ENCODE data around the gene NUP43.
A peak's percentile ranks its signal among the peaks of the same experiment; 100 is the strongest.
"Not testable (repeated sequence)": the region's sequence is repeated elsewhere in the genome, so short reads cannot be mapped to it uniquely, and the experiment has no call there.

The NUP43 gene, protein sequence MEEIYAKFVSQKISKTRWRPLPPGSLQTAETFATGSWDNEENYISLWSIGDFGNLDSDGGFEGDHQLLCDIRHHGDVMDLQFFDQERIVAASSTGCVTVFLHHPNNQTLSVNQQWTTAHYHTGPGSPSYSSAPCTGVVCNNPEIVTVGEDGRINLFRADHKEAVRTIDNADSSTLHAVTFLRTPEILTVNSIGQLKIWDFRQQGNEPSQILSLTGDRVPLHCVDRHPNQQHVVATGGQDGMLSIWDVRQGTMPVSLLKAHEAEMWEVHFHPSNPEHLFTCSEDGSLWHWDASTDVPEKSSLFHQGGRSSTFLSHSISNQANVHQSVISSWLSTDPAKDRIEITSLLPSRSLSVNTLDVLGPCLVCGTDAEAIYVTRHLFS

DNA sequence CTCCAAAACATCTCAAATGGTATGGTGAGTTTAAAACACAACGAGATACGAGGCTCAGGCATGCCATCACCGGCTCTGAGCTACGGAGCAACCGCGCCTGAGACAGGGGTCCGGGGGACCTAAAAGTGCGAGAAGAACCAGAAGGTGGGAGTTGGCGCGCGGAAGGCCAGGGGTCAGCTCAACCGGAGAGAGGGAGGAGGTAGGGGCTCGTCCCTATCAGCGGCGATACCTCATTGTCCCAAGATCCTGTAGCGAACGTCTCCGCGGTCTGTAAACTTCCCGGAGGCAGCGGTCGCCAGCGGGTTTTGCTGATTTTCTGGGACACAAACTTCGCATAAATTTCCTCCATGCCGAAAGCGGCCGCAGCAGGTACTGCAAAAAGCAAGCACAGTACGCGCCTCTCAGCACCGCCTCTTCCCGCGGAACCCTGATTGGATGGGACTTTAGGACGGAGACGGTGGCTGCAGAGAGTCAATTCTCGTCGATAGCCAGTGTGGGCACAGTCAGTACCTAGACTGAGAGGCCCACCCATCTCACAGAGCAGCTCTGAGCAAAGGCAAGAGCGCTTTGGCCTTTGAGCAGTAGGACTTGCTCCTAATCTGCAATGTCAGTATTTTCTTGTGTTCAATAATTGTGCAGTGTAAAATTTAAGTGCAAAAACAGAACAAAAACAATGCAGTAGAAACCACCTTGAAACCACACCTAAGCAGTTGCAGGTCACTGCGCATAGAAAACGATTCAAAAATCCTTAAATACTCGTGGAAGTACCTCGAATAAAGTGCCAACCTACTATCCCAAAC is at the start of gene NUP43:
Gene NUP43 (minus strand): TSS at position 383 of the 800 bp plus-strand sequence. CDS start 34 bp downstream, at position 349.
- DNase-seq = peak; percentile 95

DNA sequence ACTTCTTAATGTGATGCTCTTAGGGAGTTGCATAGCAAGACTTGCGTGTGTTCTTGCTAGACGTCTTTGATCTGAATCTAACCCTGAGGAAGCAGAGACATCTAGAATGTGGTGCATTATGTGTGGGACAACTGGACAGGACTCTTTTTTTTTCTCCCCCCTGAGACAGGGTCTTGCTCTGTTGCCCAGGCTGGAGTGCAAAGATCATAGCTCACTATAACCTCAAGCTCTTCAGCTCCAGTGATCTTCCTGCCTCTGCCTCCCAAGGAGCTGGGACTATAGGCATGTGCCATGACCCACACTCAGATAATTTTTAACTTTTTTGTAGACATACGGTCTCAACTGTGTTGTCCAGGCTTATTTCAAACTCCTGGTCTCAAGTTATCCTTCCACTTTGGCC is 37.2 kb upstream of the NUP43 start:
- DNase-seq = no peak

DNA sequence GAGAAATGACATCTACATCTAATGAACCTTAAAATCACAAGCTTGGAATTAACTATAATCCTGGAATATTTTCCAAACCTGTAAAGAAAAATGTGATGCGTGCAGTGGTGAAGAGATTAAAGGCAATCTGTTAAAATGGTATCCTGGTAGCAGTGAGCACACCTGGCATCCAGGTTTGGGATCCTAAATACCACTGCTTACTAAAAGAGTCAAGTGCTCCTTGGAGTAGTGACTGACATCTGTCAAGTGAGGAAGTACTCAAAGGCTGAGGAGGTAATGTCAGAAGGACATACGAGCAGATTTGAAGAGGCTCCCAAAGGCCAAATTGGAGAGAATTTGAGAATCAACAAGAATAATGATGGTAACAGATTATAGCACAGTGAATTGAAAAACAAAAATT is 36.0 kb upstream of the NUP43 start:
- DNase-seq = no peak

GRCh38 chr6:149781715-149782114 is 35.4 kb upstream of the NUP43 start:
- no peak for DNase-seq

DNA sequence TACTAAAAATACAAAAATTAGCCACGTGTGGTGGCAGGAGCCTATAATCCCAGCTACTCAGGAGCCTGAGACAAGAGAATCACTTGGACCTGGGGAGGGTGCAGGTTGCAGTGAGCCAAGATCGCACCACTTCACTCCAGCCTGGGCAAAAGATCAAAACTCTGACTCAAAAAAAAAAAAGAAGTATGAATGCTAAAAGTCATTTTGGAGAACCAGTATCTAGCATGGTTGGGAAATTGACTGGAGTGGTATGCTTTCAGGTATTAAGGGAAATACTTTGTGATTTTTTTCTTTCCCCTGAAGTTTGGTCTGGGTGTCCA is 33.3 kb upstream of the NUP43 start:
- DNase-seq = no peak

GRCh38 chr6:149777624-149778023 is 31.3 kb upstream of the NUP43 start:
- no peak for DNase-seq

- DNase-seq = no peak
Measured at GRCh38 chr6:149771925-149772324, 25.6 kb upstream of the NUP43 start.

DNA sequence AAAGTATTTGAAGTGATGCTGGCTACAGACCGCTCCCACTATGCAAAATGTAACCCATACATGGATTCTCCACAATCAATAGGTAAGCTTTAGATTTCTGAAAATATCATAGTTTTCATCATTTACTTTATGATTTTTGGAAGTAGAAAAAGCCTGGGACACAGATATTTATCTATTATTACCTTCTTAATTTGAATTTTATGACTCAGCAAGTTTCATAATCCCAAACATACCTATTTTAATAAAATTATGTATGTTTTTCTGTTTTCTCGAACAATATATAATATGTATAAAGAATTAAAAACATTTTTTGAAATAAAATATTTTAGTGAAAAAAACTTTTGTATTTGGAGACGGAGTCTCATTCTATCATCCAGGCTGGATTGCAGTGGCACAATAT is 24.9 kb upstream of the NUP43 start:
- no peak for DNase-seq

DNA sequence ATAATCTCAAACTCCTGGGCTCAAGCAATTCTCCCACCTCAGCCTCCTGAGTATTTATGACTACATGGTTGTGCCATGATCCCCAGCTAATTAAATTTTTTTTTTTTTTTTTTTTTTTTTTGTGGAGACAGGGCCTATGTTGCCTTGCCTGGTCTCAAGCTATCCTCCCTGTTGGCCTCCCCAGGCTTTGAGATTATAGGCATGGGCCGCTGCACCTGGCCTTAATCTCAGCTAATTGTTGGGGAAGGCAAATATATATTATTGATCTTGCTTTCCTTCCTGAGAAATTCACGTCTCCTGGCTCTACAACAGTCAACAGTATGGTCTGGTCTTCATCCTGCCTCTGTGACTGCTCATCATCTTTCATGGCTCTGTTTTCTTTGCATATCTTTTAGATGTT is 23.3 kb upstream of the NUP43 start:
- no peak for DNase-seq

GRCh38 chr6:149766156-149766769 is 19.9 kb upstream of the NUP43 start:
- no peak for DNase-seq

GRCh38 chr6:149763866-149764265 is 17.5 kb upstream of the NUP43 start:
- no peak for DNase-seq

DNA sequence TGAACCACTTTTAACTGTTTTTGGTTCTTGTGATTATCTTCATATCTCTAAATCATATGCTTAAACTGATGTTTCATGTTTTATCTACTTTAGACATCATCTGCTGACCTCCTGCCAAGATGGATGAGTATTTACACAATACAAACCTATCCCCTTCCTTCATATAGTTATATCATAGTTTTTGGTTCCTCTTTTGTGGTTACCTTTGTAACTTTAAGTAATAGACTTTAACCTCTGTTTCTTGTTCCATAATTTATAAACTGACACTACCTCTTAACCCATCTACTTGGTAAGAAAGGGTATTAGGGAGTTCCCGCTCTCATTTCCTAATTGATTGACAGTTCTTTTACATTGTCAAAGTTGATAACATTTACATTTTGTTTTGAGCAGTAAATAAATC is 15.1 kb upstream of the NUP43 start:
- no peak for DNase-seq

- DNase-seq = no peak
Measured at GRCh38 chr6:149756261-149756636, 9.9 kb upstream of the NUP43 start.

- no peak for DNase-seq
Measured at GRCh38 chr6:149755300-149756260, 9.3 kb upstream of the NUP43 start.

GRCh38 chr6:149754548-149754947 is 8.2 kb upstream of the NUP43 start:
- DNase-seq = no peak

GRCh38 chr6:149753374-149753637 is 7.0 kb upstream of the NUP43 start:
- not testable (repeated sequence) for DNase-seq

DNA sequence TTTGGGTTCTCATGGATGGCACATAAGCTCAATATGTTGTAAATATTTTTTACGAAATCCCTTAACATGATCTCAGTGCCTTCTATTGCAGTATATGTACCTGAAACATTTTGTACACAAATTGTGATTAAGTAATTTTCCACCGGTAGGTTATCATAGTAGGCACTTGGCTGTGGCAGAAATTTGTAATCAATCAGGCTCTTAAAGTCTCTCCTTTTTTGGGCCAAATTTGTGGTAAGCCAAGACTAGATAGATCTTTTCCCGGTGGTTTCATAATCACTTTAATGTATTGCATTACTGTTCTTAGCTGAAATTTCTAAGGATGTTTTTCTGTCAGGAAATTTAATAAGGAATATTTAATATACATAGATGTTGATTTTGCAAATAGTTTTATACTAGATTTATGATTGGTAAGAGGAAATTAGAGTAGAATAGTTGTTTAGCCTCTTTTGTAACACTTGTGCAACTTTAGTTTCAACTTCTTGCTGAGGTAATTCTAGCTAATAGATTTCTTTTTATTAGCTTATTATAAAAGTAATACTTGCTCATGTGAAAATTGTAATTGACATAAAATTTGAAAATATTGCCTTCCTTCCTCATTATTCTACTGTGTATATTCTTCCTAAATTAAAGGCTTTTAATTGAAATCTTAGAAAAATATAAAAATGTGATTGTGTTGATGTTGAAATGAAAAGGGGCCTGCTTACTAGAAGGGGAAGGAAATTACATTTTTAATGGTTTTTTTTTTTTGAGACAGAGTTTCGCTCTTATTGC is 6.5 kb upstream of the NUP43 start:
- DNase-seq = no peak

DNA sequence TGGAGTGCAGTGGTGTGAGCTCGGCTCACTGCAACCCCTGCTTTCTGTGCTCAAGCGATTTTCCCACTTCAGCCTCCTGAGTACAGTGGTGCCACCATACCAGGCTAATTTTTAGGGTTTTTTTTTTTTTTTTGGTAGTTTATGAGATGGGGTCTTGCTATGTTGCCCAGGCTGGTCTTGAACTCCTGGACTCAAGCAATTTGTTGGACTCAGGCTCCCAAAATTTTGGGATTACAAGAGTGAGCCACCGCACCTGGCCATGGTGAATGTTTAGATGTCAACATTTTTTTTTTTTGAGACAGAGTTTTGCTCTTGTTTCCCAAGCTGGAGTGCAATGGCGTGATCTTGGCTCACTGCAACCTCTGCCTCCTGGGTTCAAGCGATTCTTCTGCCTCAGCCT is 5.6 kb upstream of the NUP43 start:
- DNase-seq = not testable (repeated sequence)

DNA sequence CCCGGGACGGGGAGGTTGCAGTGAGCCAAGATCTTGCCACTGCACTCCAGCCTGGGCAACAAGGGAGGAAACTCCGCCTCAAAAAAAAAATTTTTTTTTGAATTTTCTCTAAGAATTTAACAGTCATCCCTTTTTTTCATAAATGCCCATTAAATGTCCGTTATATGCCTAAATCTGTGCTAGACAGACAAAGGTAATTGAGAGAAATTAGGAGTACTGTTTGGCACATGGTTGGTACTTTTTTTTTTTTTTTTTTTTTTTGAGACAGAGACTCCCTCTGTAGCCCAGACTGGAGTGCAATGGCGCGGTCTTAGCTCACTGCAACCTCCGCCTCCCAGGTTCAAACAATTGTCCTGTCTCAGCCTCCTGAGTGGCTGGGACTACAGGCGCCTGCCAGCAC is 4.9 kb upstream of the NUP43 start:
- no peak for DNase-seq

DNA sequence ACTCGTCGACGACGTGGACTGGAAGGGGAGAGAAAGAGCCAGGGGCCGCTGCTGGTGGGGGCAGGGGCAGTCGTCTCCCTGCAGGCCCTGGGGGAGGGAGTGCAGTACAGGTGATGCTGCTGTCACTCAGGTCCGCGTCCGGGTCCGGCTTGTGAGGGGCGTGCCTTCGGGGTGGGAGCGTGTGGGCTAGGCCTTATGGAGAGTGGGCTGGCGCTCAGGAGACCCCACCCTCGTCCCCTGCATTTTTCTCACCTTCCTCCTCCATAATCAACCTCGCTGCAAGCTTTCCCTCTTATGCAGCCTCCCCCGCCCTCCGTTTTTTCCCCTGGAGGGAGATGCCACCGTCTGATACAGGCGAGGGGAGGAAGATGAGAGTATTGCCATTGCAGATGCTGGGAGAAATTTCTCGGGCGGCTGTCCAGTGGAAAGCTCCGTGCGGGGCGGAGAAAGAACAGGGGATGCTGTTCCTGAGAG is 3.8 kb upstream of the NUP43 start:
- DNase-seq = peak; percentile 71

DNA sequence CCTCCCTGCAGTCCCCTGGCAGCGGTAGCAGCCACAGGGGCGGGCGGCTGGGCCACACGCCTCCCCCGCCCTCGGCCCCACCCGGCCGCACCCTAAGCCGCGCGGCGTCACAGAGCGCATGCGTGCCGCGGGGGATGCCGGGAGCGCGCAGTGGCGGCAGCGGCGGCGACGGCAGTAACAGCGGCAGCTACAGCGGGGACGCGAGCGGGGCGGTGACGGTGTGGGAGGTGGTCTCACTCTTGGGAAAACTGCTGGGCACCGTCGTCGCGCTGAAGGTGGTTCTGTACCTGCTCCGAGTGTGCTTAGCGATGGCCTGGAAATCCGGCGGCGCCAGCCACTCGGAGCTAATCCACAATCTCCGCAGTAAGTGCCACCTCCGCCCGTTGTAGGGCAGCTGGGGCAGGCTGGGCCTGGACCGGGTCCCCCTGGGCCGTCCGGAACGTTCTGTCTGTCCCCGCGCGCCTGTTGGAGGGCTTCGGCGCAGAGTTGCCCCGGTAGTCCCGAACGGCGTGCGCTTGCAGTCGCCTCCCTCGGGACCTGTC is 3.3 kb upstream of the NUP43 start, which contains the start of gene PCMT1:
Gene PCMT1 (plus strand): TSS at position 148 of the 542 bp plus-strand sequence. CDS start 161 bp downstream, at position 309.
- peak; percentile 94 for DNase-seq

Data from femur (tissue), 1 donor.